ENCODE data around the gene SENP6.
A peak's percentile ranks its signal among the peaks of the same experiment; 100 is the strongest.
"Not testable (repeated sequence)": the region's sequence is repeated elsewhere in the genome, so short reads cannot be mapped to it uniquely, and the experiment has no call there.

The SENP6 gene

DNA sequence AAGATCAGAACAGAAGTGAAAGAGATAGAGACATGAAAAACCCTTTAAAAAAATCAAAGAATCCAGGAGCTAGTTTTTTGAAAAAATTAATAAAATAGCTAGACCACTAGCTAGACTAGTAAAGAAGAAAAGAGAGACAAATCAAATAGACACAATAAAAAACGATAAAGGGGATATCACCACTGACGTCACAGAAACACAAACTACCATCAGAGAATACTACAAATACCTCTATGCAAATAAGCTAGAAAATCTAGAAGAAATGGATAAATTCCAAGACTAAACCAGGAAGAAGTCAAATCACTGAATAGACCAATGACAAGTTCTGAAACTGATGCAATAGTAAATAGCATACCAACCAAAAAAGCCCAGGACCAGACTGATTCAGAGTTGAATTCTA lies 29.6 kb upstream of the SENP6 start:
- Histone ChIP-seq H3K27ac (no peak overlapping the region), H3K36me3 (ENCODE audit: insufficient read depth, low read length) (no peaks in the 10 kb centered on the region), H3K9ac (ENCODE audit: insufficient read length) (no peak overlapping the region), H3K9me3 (ENCODE audit: low read depth, low read length) (no peaks in the 10 kb centered on the region), H3K4me3 (no peak overlapping the region)
- TF ChIP-seq EZH2 (IDR thresholded peaks at IDR 0.05): no peak
- no peak for DNase-seq (ENCODE audit: low read depth, low spot score)

DNA sequence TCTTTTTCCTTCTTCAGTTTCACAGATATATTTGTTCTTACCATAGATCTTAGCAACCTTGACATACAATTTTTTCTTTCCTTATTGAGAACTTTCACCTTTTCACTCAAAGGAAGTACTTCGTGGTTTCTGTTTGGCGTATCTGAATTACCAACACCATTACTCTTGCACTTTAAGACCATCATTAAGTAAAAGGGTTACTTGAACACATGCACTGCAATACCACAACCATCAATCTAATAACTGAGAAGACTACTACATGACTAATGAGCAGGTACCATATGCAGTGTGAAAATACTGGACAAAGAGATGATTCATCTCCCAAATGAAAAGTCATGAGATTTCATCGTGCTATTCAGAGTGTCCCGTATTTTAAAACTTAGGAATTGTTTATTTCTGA lies 21.7 kb upstream of the SENP6 start:
- Histone ChIP-seq H3K4me3 (no peak overlapping the region), H3K9me3 (ENCODE audit: low read depth, low read length) (no peaks in the 10 kb centered on the region), H3K36me3 (ENCODE audit: insufficient read depth, low read length) (no peaks in the 10 kb centered on the region), H3K9ac (ENCODE audit: insufficient read length) (no peak overlapping the region), H3K27ac (no peak overlapping the region)
- DNase-seq (ENCODE audit: low read depth, low spot score): no peak
- TF ChIP-seq POLR2AphosphoS5 (IDR thresholded peaks at IDR 0.05; ENCODE audit: borderline replicate concordance, low read depth, low read length): no peak
- TF ChIP-seq EZH2 (IDR thresholded peaks at IDR 0.05): no peak
- no peak for TF ChIP-seq FOXP2 (optimal IDR thresholded peaks at IDR 0.05; ENCODE audit: control extremely low read depth, extremely low read length, insufficient read depth)

DNA sequence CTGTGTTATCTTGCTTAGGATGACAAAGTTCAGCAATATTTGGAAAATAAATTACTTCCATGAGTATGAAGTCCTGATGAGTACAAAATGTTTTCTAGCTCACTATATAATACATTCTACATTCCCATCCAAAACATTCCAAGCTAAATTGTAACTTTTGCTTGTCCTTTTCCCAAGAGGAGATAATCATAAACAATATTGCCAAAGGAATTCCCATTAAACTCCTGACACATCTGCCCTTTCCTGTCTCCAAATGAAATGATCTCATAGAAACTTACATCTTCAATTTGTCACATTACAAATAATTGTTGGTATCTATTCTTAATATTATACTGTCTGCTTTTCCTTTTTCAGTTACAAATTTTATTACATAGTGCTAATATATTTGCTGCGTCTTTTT lies 20.4 kb upstream of the SENP6 start:
- Histone ChIP-seq H3K36me3 (ENCODE audit: insufficient read depth, low read length) (no peaks in the 10 kb centered on the region), H3K9ac (ENCODE audit: insufficient read length) (no peak overlapping the region), H3K9me3 (ENCODE audit: low read depth, low read length) (no peaks in the 10 kb centered on the region), H3K27ac (no peak overlapping the region), H3K4me3 (no peak overlapping the region)
- no peak for TF ChIP-seq POLR2AphosphoS5 (IDR thresholded peaks at IDR 0.05; ENCODE audit: borderline replicate concordance, low read depth, low read length)
- TF ChIP-seq FOXP2 (optimal IDR thresholded peaks at IDR 0.05; ENCODE audit: control extremely low read depth, extremely low read length, insufficient read depth): no peak
- no peak for TF ChIP-seq EZH2 (IDR thresholded peaks at IDR 0.05)
- no peak for DNase-seq (ENCODE audit: low read depth, low spot score)

DNA sequence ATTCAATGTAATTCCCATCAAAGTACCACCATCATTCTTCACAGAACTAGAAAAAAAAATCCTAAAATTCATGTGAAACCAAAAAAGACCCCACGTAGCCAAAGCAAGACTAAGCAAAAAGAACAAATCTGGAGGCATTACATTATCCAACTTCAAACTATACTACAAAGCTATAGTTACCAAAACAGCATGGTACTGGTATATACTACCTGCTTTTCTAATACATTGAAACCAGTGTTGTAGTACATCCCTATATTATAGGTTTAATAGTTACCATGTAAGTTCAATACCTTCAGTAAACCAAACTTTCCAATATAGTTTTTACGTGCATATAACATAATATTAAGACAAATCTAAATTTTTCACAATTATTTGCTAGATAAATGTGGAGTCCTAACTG lies 17.1 kb upstream of the SENP6 start:
- H3K9me3 ChIP-seq (ENCODE audit: low read depth, low read length); H3K4me3 ChIP-seq: not testable (repeated sequence)

DNA sequence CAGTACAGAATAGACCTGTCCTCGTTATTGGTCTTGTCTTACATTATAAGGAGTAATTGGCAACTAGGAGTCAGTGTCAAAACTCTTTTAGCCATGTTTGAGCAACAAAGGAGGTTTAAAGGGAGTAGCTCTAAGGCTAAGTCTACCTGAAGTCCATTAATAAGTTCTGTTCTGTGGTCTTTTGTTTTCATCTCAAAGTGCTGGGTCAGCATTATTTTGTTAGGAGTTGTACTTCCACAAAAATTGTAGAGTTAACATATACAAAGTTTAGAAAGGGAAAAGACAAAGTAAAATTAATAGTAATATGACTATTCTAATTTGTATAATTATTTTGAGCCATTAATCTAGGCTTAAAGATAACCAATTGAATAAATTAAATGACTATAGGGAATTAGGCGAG lies 12.7 kb upstream of the SENP6 start:
- Histone ChIP-seq H3K4me3 (no peak overlapping the region), H3K9ac (ENCODE audit: insufficient read length) (no peak overlapping the region), H3K36me3 (ENCODE audit: insufficient read depth, low read length) (no peaks in the 10 kb centered on the region), H3K27ac (no peak overlapping the region), H3K9me3 (ENCODE audit: low read depth, low read length) (no peaks in the 10 kb centered on the region)
- DNase-seq (ENCODE audit: low read depth, low spot score): no peak
- TF ChIP-seq FOXP2 (optimal IDR thresholded peaks at IDR 0.05; ENCODE audit: control extremely low read depth, extremely low read length, insufficient read depth) (no peak), POLR2AphosphoS5 (IDR thresholded peaks at IDR 0.05; ENCODE audit: borderline replicate concordance, low read depth, low read length) (no peak), EZH2 (IDR thresholded peaks at IDR 0.05) (no peak)

More for the DNA sequence above, 17.1 kb upstream of the SENP6 start:
- H3K36me3 ChIP-seq (ENCODE audit: insufficient read depth, low read length); H3K27ac ChIP-seq; DNase-seq (ENCODE audit: low read depth, low spot score); H3K9ac ChIP-seq (ENCODE audit: insufficient read length): not testable (repeated sequence)

DNA sequence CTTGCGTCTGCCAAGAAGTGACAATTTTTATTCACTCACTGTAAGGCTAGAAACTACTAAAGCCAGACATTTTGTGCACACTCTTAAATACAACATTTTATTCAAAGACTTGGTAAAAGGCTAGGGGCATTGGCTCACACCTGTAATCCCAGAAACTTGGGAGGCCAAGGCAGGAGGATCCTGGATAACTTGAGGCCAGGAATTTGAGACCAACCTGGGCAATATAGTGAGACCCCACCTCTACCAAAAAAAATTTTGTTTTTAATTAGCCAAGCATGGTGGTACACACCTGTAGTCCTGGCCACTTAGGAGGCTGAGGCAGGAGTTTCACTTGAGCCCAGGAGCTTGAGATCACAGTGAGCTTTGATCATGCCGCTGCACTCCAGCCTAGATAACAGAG lies 11.3 kb upstream of the SENP6 start:
- Histone ChIP-seq H3K4me3 (no peak overlapping the region), H3K27ac (no peak overlapping the region), H3K9me3 (ENCODE audit: low read depth, low read length) (no peaks in the 10 kb centered on the region), H3K36me3 (ENCODE audit: insufficient read depth, low read length) (no peaks in the 10 kb centered on the region), H3K9ac (ENCODE audit: insufficient read length) (no peak overlapping the region)
- TF ChIP-seq EZH2 (IDR thresholded peaks at IDR 0.05) (no peak), POLR2AphosphoS5 (IDR thresholded peaks at IDR 0.05; ENCODE audit: borderline replicate concordance, low read depth, low read length) (no peak), FOXP2 (optimal IDR thresholded peaks at IDR 0.05; ENCODE audit: control extremely low read depth, extremely low read length, insufficient read depth) (no peak)
- no peak for DNase-seq (ENCODE audit: low read depth, low spot score)

DNA sequence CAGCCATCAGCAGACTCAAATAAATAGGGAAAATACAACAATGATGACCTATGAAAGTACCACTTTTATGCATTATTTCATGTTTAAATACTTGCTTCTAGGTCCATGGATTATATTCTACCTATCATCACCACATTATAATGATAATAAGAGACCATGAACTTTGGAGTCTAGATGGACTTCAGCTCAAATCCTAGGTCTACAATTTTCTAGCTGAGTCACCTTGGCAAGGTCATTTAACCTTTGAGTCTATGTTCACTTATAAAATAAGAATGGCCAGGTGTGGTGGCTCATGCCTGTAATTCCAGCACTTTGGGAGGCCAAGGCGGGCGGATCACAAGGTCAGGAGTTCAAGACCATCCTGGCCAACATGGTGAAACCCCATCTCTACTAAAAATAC lies 5.3 kb upstream of the SENP6 start:
- not testable (repeated sequence) for H3K27ac ChIP-seq; DNase-seq (ENCODE audit: low read depth, low spot score)

DNA sequence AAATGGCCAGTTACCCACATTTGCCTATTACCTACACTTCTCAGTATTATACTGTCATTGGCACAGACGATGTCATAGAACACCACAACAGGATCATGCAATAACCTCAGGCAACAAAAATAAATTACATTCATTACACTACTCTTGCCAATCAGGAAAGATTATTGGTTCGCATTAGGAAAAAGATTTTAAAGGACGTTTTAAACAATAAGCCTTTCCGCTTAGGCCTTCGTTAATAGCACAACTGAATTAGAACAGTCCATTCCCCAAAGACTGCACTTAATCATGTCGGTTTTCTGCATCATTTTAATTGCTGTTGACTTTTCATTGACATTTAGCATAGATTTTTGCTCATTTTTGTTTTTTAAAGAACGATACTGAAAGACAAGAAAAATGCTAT lies 912 bp upstream of the SENP6 start:
- Histone ChIP-seq H3K36me3 (ENCODE audit: insufficient read depth, low read length) (peaks cover 16% of the 10 kb centered on the region), H3K9me3 (ENCODE audit: low read depth, low read length) (no peaks in the 10 kb centered on the region), H3K27ac (peak overlapping the region; percentile 95), H3K4me3 (peak overlapping the region; percentile 91), H3K9ac (ENCODE audit: insufficient read length) (peak overlapping the region; percentile 99)
- no peak for DNase-seq (ENCODE audit: low read depth, low spot score)
- TF ChIP-seq POLR2AphosphoS5 (IDR thresholded peaks at IDR 0.05; ENCODE audit: borderline replicate concordance, low read depth, low read length) (no peak), FOXP2 (optimal IDR thresholded peaks at IDR 0.05; ENCODE audit: control extremely low read depth, extremely low read length, insufficient read depth) (no peak)

More for the DNA sequence above, 5.3 kb upstream of the SENP6 start:
- H3K9ac ChIP-seq (ENCODE audit: insufficient read length); H3K4me3 ChIP-seq; H3K9me3 ChIP-seq (ENCODE audit: low read depth, low read length); H3K36me3 ChIP-seq (ENCODE audit: insufficient read depth, low read length): not testable (repeated sequence)

DNA sequence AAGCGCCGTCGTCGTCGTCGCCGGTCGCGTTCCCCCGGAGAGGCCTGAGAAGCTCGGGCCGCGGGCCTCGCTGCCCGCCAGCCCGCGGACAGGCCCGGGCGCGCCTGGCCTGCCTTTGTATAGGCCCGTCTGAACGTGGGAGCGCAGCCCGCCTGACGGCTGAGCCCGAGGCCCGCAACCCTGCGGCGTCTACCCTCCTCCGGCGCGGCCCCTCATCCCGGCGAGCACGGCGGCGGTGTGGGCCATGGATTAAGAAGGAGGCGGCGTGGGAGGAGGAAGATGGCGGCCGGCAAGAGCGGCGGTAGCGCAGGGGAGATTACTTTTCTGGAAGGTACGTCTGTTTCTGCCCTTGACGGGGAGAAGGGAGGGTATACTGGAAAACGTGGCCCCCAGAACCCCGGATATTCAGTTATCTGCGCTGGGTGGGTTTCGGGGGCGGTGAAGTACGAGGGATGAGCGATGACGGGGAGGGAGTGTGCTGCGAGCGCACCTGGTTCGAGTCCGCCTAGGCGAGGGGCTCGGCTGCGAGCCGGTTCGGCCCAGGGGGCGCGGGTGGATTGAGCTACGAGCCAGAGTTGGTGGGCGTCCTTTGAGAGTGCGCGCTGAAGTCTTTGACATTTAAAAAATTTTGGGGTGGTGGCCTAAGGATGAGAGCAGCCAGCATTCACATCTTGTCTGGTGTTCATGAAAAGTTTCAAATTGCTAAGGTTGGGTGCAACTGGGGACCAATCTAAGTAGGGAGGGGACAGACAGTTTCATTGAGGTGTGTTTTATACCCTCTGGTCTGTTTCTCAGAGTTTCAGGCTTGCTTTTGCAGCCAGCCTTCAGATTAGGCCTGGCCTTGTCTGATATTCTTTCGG lies 796 bp downstream of the SENP6 start:
- peak overlapping the region; percentile 91 for H3K4me3 ChIP-seq
- no peaks in the 10 kb centered on the region for H3K9me3 ChIP-seq (ENCODE audit: low read depth, low read length)
- TF ChIP-seq POLR2AphosphoS5 (IDR thresholded peaks at IDR 0.05; ENCODE audit: borderline replicate concordance, low read depth, low read length) (peak; percentile 5; the same call in 1 of the 2 replicates), EZH2 (IDR thresholded peaks at IDR 0.05) (no peak), FOXP2 (optimal IDR thresholded peaks at IDR 0.05; ENCODE audit: control extremely low read depth, extremely low read length, insufficient read depth) (no peak)
- peaks cover 16% of the 10 kb centered on the region for H3K36me3 ChIP-seq (ENCODE audit: insufficient read depth, low read length)
- H3K27ac ChIP-seq: peak overlapping the region; percentile 95
- H3K9ac ChIP-seq (ENCODE audit: insufficient read length): peak overlapping the region; percentile 99
- no peak for DNase-seq (ENCODE audit: low read depth, low spot score)
